GM23338 (cell line): ENCODE results near the gene FGFR2.

Source experiments
- CREB1 ChIP-seq: fragments of 250-450 bp; sonication (Bioruptor Pico); IDR thresholded peaks from 2 replicates; pipeline ENCODE4 v1.5.0; 2020; ENCODE audit warnings: low read depth, mild to moderate bottlenecking, moderate library complexity
- CTCF ChIP-seq, 2 experiments: fragments of 200-600 bp in 1 of 2; sonication (generic) in 1 of 2; conservative IDR thresholded peaks; 2 replicates each; pipeline versions ENCODE4 v1.5.1 to v1.6.1; 2016 to 2017; ENCODE audit warnings: antibody characterized with exemption in 2 of 2, low read depth in 2 of 2, mild to moderate bottlenecking in 2 of 2, moderate library complexity in 1 of 2
- EZH2 ChIP-seq: fragments of 200-600 bp; sonication (generic); IDR thresholded peaks from one replicate; pipeline ENCODE4 v1.8.0; 2017; ENCODE audit warnings: antibody characterized with exemption, mild to moderate bottlenecking, low read depth; ENCODE audit not compliant: unreplicated experiment
- EZH2phosphoT487 ChIP-seq: fragments of 200-600 bp; sonication (generic); IDR thresholded peaks from one replicate; pipeline ENCODE4 v1.8.1; 2018; ENCODE audit warnings: antibody characterized with exemption; ENCODE audit not compliant: unreplicated experiment
- POLR2AphosphoS5 ChIP-seq: IDR thresholded peaks from 2 replicates; pipeline ENCODE4 v1.6.1; 2016; ENCODE audit warnings: antibody characterized with exemption, low read depth
- REST ChIP-seq: IDR thresholded peaks from one replicate; pipeline ENCODE4 v1.6.1; 2018; ENCODE audit warnings: antibody characterized with exemption; ENCODE audit not compliant: unreplicated experiment
- STAT1 ChIP-seq: IDR thresholded peaks from one replicate; pipeline ENCODE4 v1.6.1; 2016; ENCODE audit warnings: antibody characterized with exemption; ENCODE audit not compliant: unreplicated experiment
- TF ChIP-seq, protein P1 (sequence below): IDR thresholded peaks from 2 replicates; pipeline ENCODE4 v1.6.1; 2016; ENCODE audit warnings: antibody characterized with exemption

- no peak for TF ChIP-seq POLR2AphosphoS5
- no peak for TF ChIP-seq CTCF (conservative IDR thresholded peaks at IDR 0.05; ENCODE audit: low read depth in 2 of 2)
- no peak for TF ChIP-seq EZH2phosphoT487
- TF ChIP-seq, protein P1, sequence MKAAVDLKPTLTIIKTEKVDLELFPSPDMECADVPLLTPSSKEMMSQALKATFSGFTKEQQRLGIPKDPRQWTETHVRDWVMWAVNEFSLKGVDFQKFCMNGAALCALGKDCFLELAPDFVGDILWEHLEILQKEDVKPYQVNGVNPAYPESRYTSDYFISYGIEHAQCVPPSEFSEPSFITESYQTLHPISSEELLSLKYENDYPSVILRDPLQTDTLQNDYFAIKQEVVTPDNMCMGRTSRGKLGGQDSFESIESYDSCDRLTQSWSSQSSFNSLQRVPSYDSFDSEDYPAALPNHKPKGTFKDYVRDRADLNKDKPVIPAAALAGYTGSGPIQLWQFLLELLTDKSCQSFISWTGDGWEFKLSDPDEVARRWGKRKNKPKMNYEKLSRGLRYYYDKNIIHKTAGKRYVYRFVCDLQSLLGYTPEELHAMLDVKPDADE = no peak
- no peak for TF ChIP-seq STAT1
- no peak for TF ChIP-seq CREB1 (CRISPR knock-in tag)
- TF ChIP-seq REST = no peak
- no peak for TF ChIP-seq EZH2
Observed at GRCh38 chr10:121609426-121610380, 11.5 kb upstream of the FGFR2 start.
